Superior temporal gyrus (tissue), 1 donor: Measurements from ENCODE around the gene LCE3C.
"Not testable (repeated sequence)": the region's sequence is repeated elsewhere in the genome, so short reads cannot be mapped to it uniquely, and the experiment has no call there.

ENCODE experiments used
- DNase-seq: peaks from one replicate; pipeline ENCODE4 v3.0.0-alpha.2; 2016; ENCODE audit errors: extremely low spot score

The LCE3C gene

GRCh38 chr1:152599934-152600333 lies at the start of gene LCE3C:
Gene LCE3C (plus strand): TSS chr1:152600234. CDS start chr1:152600732, 498 bp downstream.
- no peak for DNase-seq

- DNase-seq, result no peak
Observed at GRCh38 chr1:152565115-152565514, 34.9 kb upstream of the LCE3C start.

DNA sequence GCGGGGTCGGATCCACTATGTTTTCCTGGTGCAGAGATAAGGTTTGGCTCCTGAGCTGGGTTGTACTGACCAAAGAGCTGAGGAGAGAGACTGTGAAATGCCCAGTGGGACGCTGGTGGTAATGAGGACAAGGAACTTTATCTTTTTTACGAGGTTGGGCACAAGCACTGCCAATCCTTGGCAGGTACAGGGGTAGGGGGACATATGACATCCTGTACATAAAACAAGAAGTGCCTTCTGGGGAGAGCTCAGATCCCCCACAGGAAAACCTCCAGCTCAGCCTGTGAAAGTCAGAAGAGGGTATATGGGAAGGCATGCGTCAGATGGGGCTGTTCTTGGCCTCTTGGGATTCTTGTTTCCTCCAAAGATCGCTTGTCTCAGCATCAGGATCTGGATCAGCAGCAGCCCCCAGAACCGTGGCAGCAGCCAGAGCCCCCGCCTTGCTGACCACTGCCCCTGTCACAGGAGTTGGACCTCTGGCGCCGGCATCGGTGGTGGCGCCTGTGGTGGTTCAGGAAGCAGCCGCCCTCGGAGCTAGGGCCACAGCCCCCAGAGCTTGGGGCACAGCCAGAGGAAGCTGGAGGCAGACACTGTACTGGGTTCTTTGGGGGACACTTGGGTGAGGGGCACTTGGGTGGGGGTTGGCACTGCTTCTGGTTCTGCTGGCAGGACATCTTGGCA lies 34.4 kb upstream of the LCE3C start:
- no peak for DNase-seq

GRCh38 chr1:152566681-152567080 lies 33.4 kb upstream of the LCE3C start, which contains the start of gene LCE3E:
Gene LCE3E (minus strand): TSS chr1:152566780. CDS start chr1:152566208, 572 bp downstream.
- no peak for DNase-seq

GRCh38 chr1:152577168-152577567 lies 22.9 kb upstream of the LCE3C start:
- no peak for DNase-seq

GRCh38 chr1:152579526-152579925 lies 20.5 kb upstream of the LCE3C start:
- not testable (repeated sequence) for DNase-seq

- no peak for DNase-seq
Observed at GRCh38 chr1:152580433-152580832, 19.6 kb upstream of the LCE3C start, which contains the start of gene LCE3D. Gene LCE3D (minus strand): TSS chr1:152580516. CDS start chr1:152579936, 580 bp downstream.

- no peak for DNase-seq
Observed at GRCh38 chr1:152582647-152583046, 17.4 kb upstream of the LCE3C start.

DNA sequence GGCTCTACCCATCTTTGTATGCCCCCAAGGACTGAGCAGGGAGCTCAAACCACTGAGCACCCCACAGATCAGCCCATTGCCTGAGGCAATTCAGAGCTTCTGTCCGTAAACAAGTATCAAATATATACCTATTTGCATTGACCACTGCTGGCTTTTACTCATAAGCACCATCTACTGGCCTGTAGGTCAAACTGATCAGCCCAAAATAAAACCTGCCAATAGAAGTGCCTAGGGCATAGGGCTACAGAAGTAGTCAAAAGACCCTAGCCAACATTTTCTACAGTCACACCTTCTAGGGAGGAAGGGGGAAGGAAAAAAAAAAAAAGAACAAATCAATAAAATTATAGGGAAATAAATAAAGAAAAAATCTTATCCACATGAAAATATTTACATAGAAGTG lies 14.4 kb upstream of the LCE3C start:
- DNase-seq, result no peak

DNA sequence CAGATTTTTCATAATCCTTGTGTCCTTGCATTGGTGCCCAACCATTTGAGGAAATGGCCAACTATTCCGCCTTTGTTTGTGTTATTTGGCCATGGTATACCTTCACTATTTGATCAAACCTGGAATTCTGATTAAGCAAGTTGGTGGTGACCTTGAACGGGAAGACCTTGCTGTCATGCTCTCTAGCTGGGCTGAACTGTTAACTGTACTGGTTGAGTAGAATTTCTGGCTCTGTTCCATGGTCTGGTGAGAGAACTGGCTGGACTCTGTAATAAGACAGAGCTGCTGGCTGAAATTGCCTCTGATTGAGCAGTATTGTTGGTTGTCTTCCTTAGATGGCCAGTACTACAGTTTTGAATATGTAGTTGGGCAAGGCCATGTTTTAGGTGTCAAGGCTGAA lies 3.0 kb upstream of the LCE3C start:
- no peak for DNase-seq

- DNase-seq, result no peak
Observed at GRCh38 chr1:152613511-152613910, 13.5 kb downstream of the LCE3C start, which contains the start of gene LCE3B. Gene LCE3B (plus strand): TSS chr1:152613811. CDS start chr1:152613811, 0 bp downstream.

GRCh38 chr1:152621993-152622392 lies 22.0 kb downstream of the LCE3C start:
- no peak for DNase-seq

- DNase-seq, result no peak
Observed at GRCh38 chr1:152622803-152623202, 22.8 kb downstream of the LCE3C start, which contains the start of gene LCE3A. Gene LCE3A (minus strand): TSS chr1:152623103. CDS start chr1:152623103, 0 bp downstream.

DNA sequence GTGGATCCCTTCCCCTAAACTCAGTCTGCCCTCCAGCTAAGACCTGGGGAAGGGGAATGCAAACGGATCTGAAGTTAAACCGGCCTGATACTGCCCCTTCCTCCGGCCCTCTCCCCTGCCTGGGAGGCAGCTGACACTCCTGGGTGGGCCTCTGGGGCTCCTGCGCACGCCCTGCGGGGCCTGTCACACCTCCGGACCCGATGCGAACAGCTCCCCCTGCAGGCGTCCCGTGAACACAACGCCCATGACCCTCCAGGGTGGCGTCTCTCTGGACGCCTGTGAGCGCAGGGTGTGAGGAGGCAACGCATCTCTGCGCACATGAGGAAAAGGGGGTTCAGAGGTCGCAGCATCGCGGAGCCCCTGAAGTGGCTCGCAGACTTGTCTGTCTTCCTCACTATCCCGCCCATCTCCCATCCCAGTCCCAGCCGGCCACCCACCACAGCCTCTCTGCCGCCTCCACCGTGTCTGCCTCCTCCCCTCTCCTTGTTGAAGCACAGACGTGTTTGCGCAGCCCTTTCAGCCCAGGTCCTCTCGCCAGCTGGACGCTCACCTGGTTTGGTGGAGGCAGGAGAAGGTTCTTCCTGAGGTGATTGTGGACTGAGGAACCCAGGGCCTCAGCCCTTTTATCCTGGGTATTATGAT lies 23.3 kb downstream of the LCE3C start:
- no peak for DNase-seq

DNA sequence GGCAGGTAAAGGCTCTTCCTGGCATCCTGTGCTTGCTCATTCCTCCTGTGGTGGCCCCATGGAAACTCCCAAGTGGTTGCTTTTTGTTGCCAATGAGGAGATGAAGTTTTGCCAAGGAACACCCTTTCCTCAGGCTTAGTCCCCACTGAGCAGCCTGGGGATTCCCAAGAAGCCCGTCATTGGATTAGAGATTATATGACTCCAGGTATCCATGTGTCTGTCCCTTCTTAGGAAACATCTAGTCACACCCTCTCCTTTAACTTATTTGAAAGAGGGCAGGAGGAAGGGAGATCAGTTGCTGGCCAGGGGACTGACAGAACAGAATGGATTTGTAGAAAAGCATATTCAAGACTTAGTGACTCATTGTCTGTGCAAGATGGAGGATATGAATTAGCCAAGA lies 26.7 kb downstream of the LCE3C start:
- DNase-seq, result no peak

- DNase-seq, result no peak
Observed at GRCh38 chr1:152630596-152630995, 30.6 kb downstream of the LCE3C start.

GRCh38 chr1:152640351-152640750 lies 40.3 kb downstream of the LCE3C start:
- DNase-seq, result no peak

DNA sequence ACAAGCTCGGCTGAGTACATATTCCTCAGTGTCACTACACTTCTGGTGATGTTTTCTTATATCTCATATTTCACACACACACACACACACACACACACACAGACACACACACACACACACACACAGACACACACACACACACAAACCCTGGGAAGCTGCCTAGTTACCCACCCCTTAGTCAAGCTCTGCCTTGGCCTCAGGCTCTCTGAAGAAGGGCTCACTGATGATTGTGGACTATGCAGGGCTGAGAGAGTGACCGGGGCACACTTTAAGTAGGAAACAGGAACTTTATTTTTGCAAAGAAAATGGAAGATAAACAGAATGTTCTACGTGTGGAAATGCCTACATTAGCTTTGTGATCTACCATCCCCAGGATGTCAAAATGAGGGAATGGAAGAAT lies 43.9 kb downstream of the LCE3C start:
- no peak for DNase-seq

DNA sequence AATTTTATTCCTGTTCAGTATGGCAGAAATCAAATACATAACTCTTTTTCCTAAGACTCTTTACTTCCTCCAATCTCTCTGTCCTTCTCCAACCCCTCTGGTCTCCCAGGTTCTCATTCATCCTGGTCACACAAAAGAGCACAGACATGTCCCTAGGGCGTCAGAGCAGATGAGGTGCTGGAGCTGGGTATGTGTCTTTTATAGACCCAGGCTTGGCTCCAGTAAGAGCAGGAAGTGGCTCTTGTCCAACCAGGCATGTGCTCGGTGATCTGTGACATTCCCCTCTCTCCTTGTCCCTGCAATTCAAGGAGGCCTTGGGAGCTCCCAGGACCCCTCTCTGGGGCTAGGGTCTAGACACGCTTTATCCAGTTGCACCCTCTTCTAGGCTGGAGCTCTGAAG lies 45.1 kb downstream of the LCE3C start:
- DNase-seq, result no peak

- no peak for DNase-seq
Observed at GRCh38 chr1:152646656-152647055, 46.6 kb downstream of the LCE3C start.
